Measurements from ENCODE around the gene TUBB4A. TPM values are rescaled to one million over a fixed set of nuclear protein-coding genes. Genes with fewer than 3 reads are reported as not detected.

The TUBB4A gene
- total RNA-seq, 2 donors from 2014 or later, result 2.6 to 2.7 TPM

DNA sequence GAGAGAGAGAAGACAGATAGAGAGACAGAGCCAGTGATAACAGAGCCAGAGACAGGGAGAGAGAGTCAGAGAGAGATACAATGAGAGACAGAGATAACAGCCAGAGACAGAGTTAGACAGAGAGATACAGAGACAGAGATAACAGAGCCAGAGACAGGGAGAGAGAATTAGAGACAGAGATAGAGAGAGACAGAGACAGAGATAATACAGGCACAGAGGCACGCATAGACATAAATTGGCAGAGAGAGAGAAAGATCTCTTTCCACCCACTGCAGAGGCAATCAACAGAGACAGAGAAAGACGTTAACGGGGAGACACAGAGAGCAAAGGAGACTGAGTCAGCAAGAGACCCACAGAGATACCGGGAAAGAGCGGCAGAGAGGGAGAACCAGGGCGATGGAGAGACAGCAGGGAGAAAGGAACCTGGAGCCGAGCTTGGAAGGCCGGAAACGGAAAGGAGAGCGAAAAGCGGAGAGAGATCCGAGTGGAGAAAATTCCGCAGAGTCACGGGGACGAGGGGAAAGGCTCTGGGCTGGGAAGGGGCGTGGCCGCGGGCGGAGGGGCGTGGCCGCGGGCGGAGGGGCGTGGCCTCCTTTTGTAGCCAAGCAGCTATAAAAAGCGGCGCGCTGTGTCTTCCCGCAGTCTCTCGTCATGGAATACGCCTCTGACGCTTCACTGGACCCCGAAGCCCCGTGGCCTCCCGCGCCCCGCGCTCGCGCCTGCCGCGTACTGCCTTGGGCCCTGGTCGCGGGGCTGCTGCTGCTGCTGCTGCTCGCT, 28.5 kb upstream of the TUBB4A start, which contains the start of gene TNFSF9:
TSS of gene TNFSF9 (plus strand) at position 641 of the 777 bp plus-strand sequence. CDS start at position 652, 11 bp downstream.
- Mint-ChIP-seq H3K27me3 (peaks cover 33% of the 10 kb centered on the region), H3K27ac (peak within 1 kb of the TSS; percentile 75), H3K9me3 (no peaks in the 10 kb centered on the region), H3K36me3 (ENCODE audit: low read depth) (peaks cover 22% of the 10 kb centered on the region), H3K4me3 (peak within 1 kb of the TSS; percentile 86), H3K4me1 (peaks cover 34% of the 10 kb centered on the region)
- peak; percentile 87 for ATAC-seq (replicated peaks)

GRCh38 chr19:6529937-6530385, 27.9 kb upstream of the TUBB4A start:
- Mint-ChIP-seq H3K27me3 (peaks cover 33% of the 10 kb centered on the region), H3K27ac (peak overlapping the region; percentile 75), H3K4me1 (peaks cover 31% of the 10 kb centered on the region), H3K36me3 (ENCODE audit: low read depth) (peaks cover 19% of the 10 kb centered on the region), H3K4me3 (peak overlapping the region; percentile 86), H3K9me3 (no peaks in the 10 kb centered on the region)
- ATAC-seq (replicated peaks), result no peak

- no peaks in the 10 kb centered on the region for H3K9me3 Mint-ChIP-seq
- peak overlapping the region; percentile 75 for H3K27ac Mint-ChIP-seq
- H3K36me3 Mint-ChIP-seq (ENCODE audit: low read depth), result peaks cover 18% of the 10 kb centered on the region
- peak overlapping the region; percentile 86 for H3K4me3 Mint-ChIP-seq
- peaks cover 31% of the 10 kb centered on the region for H3K4me1 Mint-ChIP-seq
- no peak for ATAC-seq (replicated peaks)
- H3K27me3 Mint-ChIP-seq, result peaks cover 31% of the 10 kb centered on the region
These were observed 27.2 kb upstream of the TUBB4A start for GRCh38 chr19:6529351-6529750.

DNA sequence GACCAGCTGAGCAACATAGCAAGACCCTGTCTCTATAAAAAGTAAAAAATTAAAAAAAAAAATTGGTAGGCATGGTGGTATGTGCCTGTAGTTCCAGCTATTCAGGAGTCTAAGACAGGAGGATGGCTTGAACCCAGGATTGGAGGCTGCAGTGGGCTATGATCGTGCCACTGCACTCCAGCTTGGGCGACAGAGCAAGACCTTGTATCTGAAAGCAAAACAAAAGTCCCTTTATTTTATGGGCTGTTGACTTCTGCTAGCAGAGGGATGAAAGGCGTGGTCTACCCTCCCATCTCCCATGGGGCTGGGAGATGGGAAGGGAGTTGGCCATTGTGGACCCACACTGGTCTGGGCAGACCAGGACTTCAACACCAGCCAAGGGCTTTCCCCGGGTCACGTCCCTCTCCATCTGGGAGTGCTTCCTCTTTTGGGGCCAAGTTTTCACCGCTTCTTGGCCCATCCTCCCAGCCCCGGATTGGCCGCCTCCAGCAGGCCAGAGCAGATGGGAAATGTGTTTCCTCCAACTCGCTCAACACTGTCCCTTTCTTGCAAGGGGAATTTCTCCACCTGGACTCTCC, 26.5 kb upstream of the TUBB4A start:
- no peaks in the 10 kb centered on the region for H3K9me3 Mint-ChIP-seq
- no peak overlapping the region for H3K27ac Mint-ChIP-seq
- peaks cover 27% of the 10 kb centered on the region for H3K4me1 Mint-ChIP-seq
- H3K27me3 Mint-ChIP-seq, result peaks cover 24% of the 10 kb centered on the region
- peaks cover 11% of the 10 kb centered on the region for H3K36me3 Mint-ChIP-seq (ENCODE audit: low read depth)
- H3K4me3 Mint-ChIP-seq, result no peak overlapping the region
- no peak for ATAC-seq (replicated peaks)

GRCh38 chr19:6527893-6528543, 25.9 kb upstream of the TUBB4A start:
- Mint-ChIP-seq H3K36me3 (ENCODE audit: low read depth) (peaks cover 11% of the 10 kb centered on the region), H3K4me1 (peaks cover 27% of the 10 kb centered on the region), H3K4me3 (no peak overlapping the region), H3K9me3 (no peaks in the 10 kb centered on the region), H3K27me3 (peaks cover 24% of the 10 kb centered on the region), H3K27ac (no peak overlapping the region)
- no peak for ATAC-seq (replicated peaks)

GRCh38 chr19:6524311-6524710, 22.2 kb upstream of the TUBB4A start:
- Mint-ChIP-seq H3K27ac (no peak overlapping the region), H3K9me3 (no peaks in the 10 kb centered on the region)
- ATAC-seq (replicated peaks), result no peak

GRCh38 chr19:6522712-6523111, 20.6 kb upstream of the TUBB4A start:
- no peak for ATAC-seq (replicated peaks)
- Mint-ChIP-seq H3K4me1 (peaks cover 23% of the 10 kb centered on the region), H3K9me3 (no peaks in the 10 kb centered on the region), H3K4me3 (peak overlapping the region; percentile 21), H3K27ac (peak overlapping the region; percentile 9), H3K36me3 (ENCODE audit: low read depth) (peaks cover 5% of the 10 kb centered on the region), H3K27me3 (no peaks in the 10 kb centered on the region)

More at GRCh38 chr19:6524311-6524710, 22.2 kb upstream of the TUBB4A start:
- Mint-ChIP-seq H3K4me3 (no peak overlapping the region), H3K27me3 (peaks cover 2% of the 10 kb centered on the region), H3K36me3 (ENCODE audit: low read depth) (peaks cover 1% of the 10 kb centered on the region), H3K4me1 (peaks cover 12% of the 10 kb centered on the region)

- Mint-ChIP-seq H3K27me3 (no peaks in the 10 kb centered on the region), H3K4me3 (peak overlapping the region; percentile 21), H3K27ac (peak overlapping the region; percentile 9), H3K4me1 (peaks cover 30% of the 10 kb centered on the region), H3K9me3 (no peaks in the 10 kb centered on the region), H3K36me3 (ENCODE audit: low read depth) (peaks cover 5% of the 10 kb centered on the region)
- ATAC-seq (replicated peaks), result peak; percentile 63
These were observed 19.9 kb upstream of the TUBB4A start for GRCh38 chr19:6521718-6522646.

DNA sequence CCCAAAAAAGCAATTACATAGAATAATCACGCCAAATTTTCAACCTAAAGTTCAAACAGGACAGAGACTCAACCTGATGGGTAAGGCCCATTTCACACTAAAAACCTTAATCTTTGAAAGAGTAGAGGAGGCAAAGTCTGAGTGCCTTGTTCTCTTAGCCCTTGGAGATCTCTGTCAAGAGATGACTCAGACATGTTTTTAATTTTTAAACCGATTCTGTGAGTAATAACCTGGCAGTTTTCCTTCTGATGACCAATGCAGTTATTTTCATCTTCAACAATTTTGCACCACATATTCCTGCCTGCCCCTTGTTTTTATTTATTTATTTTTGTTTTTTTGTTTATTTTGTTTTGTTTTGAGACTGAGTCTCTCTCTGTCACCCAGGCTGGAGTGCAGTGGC, 17.2 kb upstream of the TUBB4A start:
- Mint-ChIP-seq H3K27ac (peak overlapping the region; percentile 83), H3K27me3 (no peaks in the 10 kb centered on the region), H3K4me1 (peaks cover 38% of the 10 kb centered on the region), H3K9me3 (no peaks in the 10 kb centered on the region), H3K36me3 (ENCODE audit: low read depth) (peaks cover 5% of the 10 kb centered on the region), H3K4me3 (peak overlapping the region; percentile 82)
- peak; percentile 27 for ATAC-seq (replicated peaks)

DNA sequence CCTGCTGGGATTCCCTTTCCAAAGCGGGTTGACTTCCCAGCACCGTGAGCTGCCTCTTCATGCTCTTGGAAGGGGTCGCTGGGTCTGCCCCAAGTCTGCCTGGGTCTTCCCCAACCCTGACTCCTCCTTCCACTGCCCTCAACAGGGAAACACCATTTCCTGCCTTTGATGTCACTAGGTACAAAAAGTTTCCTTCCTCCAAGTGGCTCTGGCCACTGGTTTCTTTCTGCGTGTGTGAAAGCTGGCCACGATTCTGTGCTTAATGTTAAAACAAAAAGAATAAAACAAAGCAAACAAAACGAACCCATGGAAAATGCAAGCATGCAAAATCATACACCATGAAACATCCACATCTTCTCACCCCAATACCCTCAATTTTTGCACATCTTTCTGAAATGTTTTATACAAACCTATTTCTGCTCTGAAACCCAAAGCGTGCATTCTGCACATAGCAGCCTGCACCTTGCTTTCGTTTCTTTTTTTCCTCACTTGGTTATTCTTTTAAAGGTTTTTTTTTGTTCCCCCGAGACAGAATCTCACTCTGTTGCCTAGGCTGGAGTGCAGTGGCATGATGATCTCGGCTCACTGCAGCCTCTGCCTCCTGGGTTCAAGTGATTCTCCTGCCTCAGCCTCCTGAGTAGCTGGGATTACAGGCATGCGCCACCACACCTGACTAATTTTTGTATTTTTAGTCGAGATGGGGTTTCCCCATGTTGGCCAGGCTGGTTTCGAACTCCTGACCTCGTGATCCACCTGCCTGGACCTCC, 16.2 kb upstream of the TUBB4A start:
- peaks cover 38% of the 10 kb centered on the region for H3K4me1 Mint-ChIP-seq
- H3K9me3 Mint-ChIP-seq, result no peaks in the 10 kb centered on the region
- ATAC-seq (replicated peaks), result peak; percentile 42
- H3K4me3 Mint-ChIP-seq, result peak overlapping the region; percentile 82
- H3K27ac Mint-ChIP-seq, result peak overlapping the region; percentile 83
- H3K36me3 Mint-ChIP-seq (ENCODE audit: low read depth), result peaks cover 5% of the 10 kb centered on the region
- no peaks in the 10 kb centered on the region for H3K27me3 Mint-ChIP-seq

DNA sequence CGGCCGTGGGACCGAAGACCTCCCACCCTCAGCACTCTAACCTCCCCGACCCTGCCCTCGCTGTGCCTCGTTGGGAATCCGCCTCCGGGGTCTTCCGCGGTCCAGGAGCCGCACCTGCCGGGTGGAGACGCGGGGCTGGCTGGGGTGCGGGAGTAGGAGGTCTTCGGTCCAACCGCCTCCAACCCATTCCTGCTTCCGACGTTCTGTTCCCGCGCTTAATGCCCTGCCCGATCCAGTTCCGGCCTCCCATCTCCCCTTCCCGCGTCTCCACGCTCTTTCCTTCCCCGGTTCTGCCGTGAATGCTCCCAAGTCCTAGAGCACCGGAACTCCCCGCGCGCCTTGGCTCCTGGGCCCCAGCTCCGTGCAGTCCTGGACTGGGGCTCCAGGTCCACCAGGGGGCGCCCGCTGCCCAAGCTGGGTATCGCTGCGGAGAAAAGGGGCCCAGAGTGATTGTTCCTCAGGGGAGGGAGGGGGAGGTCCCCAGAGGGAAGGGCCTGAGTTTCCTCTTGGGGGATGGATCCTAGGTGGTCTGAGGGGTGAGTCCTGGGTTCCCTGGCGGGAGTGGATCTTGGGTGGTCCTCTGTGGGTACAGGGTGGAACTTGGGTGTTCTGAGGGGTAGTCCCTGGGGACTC, 14.7 kb upstream of the TUBB4A start:
- Mint-ChIP-seq H3K27me3 (no peaks in the 10 kb centered on the region), H3K27ac (peak overlapping the region; percentile 68), H3K9me3 (no peaks in the 10 kb centered on the region), H3K4me1 (peaks cover 34% of the 10 kb centered on the region), H3K36me3 (ENCODE audit: low read depth) (peaks cover 5% of the 10 kb centered on the region), H3K4me3 (peak overlapping the region; percentile 82)
- ATAC-seq (replicated peaks), result peak; percentile 79

DNA sequence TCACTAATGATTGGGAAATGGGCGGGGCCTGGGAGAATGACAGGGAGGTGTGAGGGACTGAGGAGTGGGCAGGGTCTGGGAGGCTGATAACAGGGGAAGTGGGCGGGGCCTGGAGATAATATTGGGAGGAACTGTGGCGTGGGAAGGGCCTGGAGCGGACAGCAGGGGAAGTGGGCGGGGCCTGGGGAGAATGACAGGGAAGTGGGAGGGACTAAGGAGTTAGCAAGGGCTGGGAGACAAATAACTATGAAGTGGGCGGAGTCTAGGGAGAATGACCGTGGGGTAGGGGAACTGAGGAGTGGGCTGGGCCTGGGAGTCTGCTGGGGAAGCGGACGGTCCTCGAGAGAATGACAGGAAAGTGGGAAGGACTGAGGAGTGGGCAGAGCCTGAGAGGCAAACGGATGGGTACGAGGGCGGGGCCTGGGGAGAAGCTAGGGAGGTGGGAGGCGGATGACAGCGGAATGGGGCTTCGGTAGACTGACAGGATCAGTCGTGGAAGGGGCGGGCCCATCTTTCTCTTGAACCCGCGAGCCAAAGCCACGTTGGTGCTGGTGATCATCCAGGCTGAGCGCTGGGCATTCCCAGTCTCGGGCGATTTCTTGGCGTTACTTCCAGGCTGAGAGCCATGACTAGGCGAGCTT, 14.0 kb upstream of the TUBB4A start:
- H3K9me3 Mint-ChIP-seq, result no peaks in the 10 kb centered on the region
- peak; percentile 69 for ATAC-seq (replicated peaks)
- H3K27me3 Mint-ChIP-seq, result no peaks in the 10 kb centered on the region
- peak overlapping the region; percentile 82 for H3K4me3 Mint-ChIP-seq
- peaks cover 5% of the 10 kb centered on the region for H3K36me3 Mint-ChIP-seq (ENCODE audit: low read depth)
- H3K27ac Mint-ChIP-seq, result peak overlapping the region; percentile 68
- H3K4me1 Mint-ChIP-seq, result peaks cover 33% of the 10 kb centered on the region
